ENCODE results near the gene JPH3. TPM values are rescaled to one million over a fixed set of nuclear protein-coding genes. Genes with fewer than 3 reads are reported as not detected.
A peak's percentile ranks its signal among the peaks of the same experiment; 100 is the strongest.

JPH3 gene
- total RNA-seq, 6 donors from 2014 or later = 0.24 TPM; not detected in 5

DNA sequence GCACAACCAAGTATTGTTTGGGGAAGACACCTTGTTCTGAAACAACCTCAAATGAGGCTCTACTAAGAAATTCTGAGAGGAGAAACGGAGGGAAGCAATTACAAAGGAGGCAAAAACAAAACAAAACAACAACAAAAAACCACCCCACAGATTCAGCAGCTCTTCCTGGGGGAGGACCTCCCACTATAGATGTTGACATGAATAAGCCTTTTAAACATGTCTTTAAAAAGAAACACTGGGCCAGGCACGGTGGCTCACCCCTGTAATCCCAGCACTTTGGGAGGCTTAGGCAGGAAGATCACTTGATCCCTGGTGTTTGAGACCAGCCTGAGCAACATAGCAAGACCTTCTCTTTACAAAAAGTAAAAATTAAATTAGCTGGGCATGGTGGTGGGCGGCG, 22.6 kb upstream of the JPH3 start:
- Histone ChIP-seq H3K9me3 (no peaks in the 10 kb centered on the region), H3K36me3 (no peaks in the 10 kb centered on the region), H3K4me1 (peaks cover 0 to 4% (median 2%) of the 10 kb centered on the region in 4 donors), H3K27me3 (peaks cover 0 to 4% (median 0%) of the 10 kb centered on the region in 4 donors), H3K4me3 (no peak overlapping the region), H3K27ac (no peak overlapping the region)
- TF ChIP-seq EP300 (IDR thresholded peaks at IDR 0.05) (no peak), POLR2A (IDR thresholded peaks at IDR 0.05) (no peak), POLR2AphosphoS5 (IDR thresholded peaks at IDR 0.05) (no peak)
- TF ChIP-seq, protein P1, sequence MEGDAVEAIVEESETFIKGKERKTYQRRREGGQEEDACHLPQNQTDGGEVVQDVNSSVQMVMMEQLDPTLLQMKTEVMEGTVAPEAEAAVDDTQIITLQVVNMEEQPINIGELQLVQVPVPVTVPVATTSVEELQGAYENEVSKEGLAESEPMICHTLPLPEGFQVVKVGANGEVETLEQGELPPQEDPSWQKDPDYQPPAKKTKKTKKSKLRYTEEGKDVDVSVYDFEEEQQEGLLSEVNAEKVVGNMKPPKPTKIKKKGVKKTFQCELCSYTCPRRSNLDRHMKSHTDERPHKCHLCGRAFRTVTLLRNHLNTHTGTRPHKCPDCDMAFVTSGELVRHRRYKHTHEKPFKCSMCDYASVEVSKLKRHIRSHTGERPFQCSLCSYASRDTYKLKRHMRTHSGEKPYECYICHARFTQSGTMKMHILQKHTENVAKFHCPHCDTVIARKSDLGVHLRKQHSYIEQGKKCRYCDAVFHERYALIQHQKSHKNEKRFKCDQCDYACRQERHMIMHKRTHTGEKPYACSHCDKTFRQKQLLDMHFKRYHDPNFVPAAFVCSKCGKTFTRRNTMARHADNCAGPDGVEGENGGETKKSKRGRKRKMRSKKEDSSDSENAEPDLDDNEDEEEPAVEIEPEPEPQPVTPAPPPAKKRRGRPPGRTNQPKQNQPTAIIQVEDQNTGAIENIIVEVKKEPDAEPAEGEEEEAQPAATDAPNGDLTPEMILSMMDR (IDR thresholded peaks at IDR 0.05) = no peak
- DNase-seq = no peak
- WGBS, 2 donors = 82% methylated on average over 4 of the region's 4 CpGs
- no peak for ATAC-seq (ENCODE audit: low FRiP score in 2 of 2)

DNA sequence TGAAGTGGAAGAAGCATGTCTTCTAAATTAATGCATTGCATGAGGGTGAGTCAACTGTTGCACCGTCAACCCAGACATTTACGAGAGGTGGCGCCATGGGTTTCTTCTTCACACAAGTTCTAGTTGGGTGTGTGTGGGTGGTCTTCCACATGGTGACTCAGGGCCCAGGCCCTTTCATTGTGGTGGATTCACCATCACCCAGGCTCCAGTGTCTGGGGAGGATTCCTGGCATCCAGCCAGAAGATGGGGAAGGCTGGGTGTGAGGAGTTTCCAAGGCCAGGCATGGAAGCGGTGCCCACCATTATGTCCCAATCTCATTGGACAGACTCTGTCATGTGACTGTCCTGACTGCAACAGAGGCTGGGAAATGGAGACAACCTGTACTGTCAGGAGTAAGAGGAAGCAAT, 21.4 kb upstream of the JPH3 start:
- no peak for TF ChIP-seq POLR2AphosphoS5 (IDR thresholded peaks at IDR 0.05)
- TF ChIP-seq, protein P1 (IDR thresholded peaks at IDR 0.05) = no peak
- TF ChIP-seq POLR2A (IDR thresholded peaks at IDR 0.05) = no peak
- TF ChIP-seq EP300 (IDR thresholded peaks at IDR 0.05) = no peak
- 89 to 92% methylated on average over 4 of the region's 4 CpGs for WGBS, 2 donors
- Histone ChIP-seq H3K27me3 (peaks cover 0 to 4% (median 0%) of the 10 kb centered on the region in 4 donors), H3K4me1 (peaks cover 0 to 4% (median 2%) of the 10 kb centered on the region in 4 donors), H3K36me3 (no peaks in the 10 kb centered on the region), H3K27ac (no peak overlapping the region), H3K9me3 (no peaks in the 10 kb centered on the region), H3K4me3 (no peak overlapping the region)
- DNase-seq = no peak
- no peak for ATAC-seq (ENCODE audit: low FRiP score in 2 of 2)

DNA sequence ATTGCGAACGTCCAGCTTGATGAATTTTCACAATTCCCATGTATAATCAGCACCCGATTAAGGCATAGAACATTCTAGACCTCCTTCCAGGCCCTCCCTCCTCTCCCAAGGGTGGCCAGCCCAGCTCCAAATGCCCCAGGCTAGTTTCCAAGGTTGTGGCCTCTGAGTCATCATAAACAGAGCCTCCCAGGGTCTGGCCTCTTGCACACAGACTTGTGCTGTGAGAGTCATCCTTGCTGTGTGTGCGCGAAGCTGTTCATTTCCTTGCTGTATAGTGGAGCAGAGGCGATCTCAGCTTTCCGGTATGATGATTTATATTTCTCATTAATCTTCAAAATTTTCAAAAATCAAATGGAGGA, 20.5 kb upstream of the JPH3 start:
- DNase-seq (peak in 1 of 2 donors; percentile 35), ATAC-seq (ENCODE audit: low FRiP score in 2 of 2) (peak; percentile 61 to 92)
- H3K27ac ChIP-seq = peak overlapping the region; percentile 66 to 86 (median 74)
- TF ChIP-seq EP300 (IDR thresholded peaks at IDR 0.05) = no peak
- peak; percentile 36 to 56 for TF ChIP-seq POLR2AphosphoS5 (IDR thresholded peaks at IDR 0.05)
- H3K36me3 ChIP-seq = no peaks in the 10 kb centered on the region
- WGBS, 2 donors = 51 to 70% methylated on average over 7 of the region's 7 CpGs
- peaks cover 0 to 4% (median 2%) of the 10 kb centered on the region in 4 donors for H3K4me1 ChIP-seq
- H3K27me3 ChIP-seq = peaks cover 0 to 4% (median 0%) of the 10 kb centered on the region in 4 donors
- H3K9me3 ChIP-seq = no peaks in the 10 kb centered on the region
- no peak overlapping the region for H3K4me3 ChIP-seq

DNA sequence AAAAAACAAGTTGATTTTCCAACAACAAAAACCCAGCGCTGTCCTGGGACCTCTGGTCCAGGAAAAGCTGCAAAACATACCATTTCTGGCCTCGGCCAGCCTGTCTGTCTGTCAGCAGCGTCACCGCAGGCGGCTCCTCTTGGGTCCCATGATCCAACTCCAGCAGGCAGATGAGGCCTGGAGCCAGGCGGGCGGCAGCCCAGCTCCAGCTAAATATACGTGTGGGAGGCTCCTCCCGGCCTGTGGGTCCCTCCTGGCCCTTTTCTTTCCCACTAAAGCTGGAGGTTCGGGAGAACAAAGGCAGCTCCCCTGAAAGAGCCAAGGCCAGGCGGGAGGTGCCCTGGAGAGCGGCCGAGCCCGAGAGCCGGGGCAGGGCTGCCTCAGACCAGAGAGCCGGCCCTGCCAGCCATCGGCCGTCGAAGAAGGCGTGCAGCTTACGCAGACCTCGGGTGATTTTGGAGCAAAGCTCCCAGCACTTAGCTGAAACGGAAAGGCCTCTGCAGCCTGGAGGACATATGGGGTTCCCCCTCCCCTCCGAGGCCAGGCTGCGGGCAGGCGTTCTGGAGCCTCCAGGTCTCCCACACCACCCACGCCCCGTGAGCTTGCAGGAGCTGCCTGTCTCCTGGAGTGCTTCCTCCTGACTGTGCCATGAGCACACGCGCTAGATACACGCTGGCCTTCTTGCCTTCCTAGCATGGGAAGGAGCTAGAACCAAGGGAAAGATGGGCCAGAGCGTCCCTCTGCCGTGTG, 19.9 kb upstream of the JPH3 start:
- WGBS, 2 donors = 51 to 57% methylated on average over 25 to 33 of the region's 33 CpGs
- H3K9me3 ChIP-seq = no peaks in the 10 kb centered on the region
- TF ChIP-seq, protein P1 (IDR thresholded peaks at IDR 0.05) = no peak
- TF ChIP-seq POLR2AphosphoS5 (IDR thresholded peaks at IDR 0.05) = no peak
- TF ChIP-seq EP300 (IDR thresholded peaks at IDR 0.05) = no peak
- TF ChIP-seq POLR2A (IDR thresholded peaks at IDR 0.05) = no peak
- DNase-seq (peak in 1 of 2 donors; percentile 82), ATAC-seq (ENCODE audit: low FRiP score in 2 of 2) (peak; percentile 47 to 83)
- H3K4me1 ChIP-seq = peaks cover 0 to 4% (median 2%) of the 10 kb centered on the region in 4 donors
- H3K27ac ChIP-seq = peak overlapping the region; percentile 66 to 86 (median 74)
- H3K27me3 ChIP-seq = peaks cover 0 to 4% (median 0%) of the 10 kb centered on the region in 4 donors
- H3K4me3 ChIP-seq = no peak overlapping the region
- no peaks in the 10 kb centered on the region for H3K36me3 ChIP-seq

DNA sequence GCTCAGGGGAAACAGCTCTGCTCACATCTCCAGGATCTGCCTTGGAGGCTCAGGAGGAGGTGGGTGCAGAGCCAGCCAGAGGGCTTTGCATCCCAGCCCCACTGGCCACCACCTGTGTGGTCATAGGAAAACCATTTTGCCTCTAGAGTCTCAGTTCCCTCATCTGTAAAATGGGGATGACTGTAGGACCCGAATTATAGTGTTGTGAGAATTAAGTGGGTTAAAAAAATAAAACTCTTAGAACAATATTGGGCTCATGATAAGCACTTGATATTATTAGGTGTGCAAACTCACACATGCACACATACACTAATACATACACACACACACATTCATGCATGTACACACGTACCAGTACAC, 19.4 kb upstream of the JPH3 start:
- peaks cover 0 to 4% (median 0%) of the 10 kb centered on the region in 4 donors for H3K27me3 ChIP-seq
- TF ChIP-seq, protein P1 (IDR thresholded peaks at IDR 0.05) = no peak
- DNase-seq = no peak
- no peak for ATAC-seq (ENCODE audit: low FRiP score in 2 of 2)
- H3K27ac ChIP-seq = peak overlapping the region in 3 of 4 donors; percentile 67 to 86 (median 81)
- no peaks in the 10 kb centered on the region for H3K9me3 ChIP-seq
- H3K4me1 ChIP-seq = peaks cover 0 to 4% (median 2%) of the 10 kb centered on the region in 4 donors
- H3K4me3 ChIP-seq = no peak overlapping the region
- no peaks in the 10 kb centered on the region for H3K36me3 ChIP-seq
- 78 to 88% methylated on average over 2 of the region's 2 CpGs for WGBS, 2 donors
